ENCODE data around the gene CSN1S1.
"Not testable (repeated sequence)": the region's sequence is repeated elsewhere in the genome, so short reads cannot be mapped to it uniquely, and the experiment has no call there.

The CSN1S1 gene

GRCh38 chr4:69930768-69931167 lies at the start of gene CSN1S1:
TSS of gene CSN1S1 (plus strand) at chr4:69931068. CDS start at chr4:69932556, 1,488 bp downstream.
- no peak for FAIRE-seq
- DNase-seq (ENCODE audit: insufficient read length, low spot score): no peak
- no peak for TF ChIP-seq POLR2A (IDR thresholded peaks at IDR 0.05; ENCODE audit: low read depth, low read length)

- TF ChIP-seq POLR2A (IDR thresholded peaks at IDR 0.05; ENCODE audit: low read depth, low read length): no peak
- DNase-seq (ENCODE audit: insufficient read length, low spot score): no peak
- FAIRE-seq: no peak
These were observed 49.6 kb upstream of the CSN1S1 start for GRCh38 chr4:69881173-69881773.

GRCh38 chr4:69882150-69882549 lies 48.7 kb upstream of the CSN1S1 start:
- no peak for DNase-seq (ENCODE audit: insufficient read length, low spot score)
- TF ChIP-seq POLR2A (IDR thresholded peaks at IDR 0.05; ENCODE audit: low read depth, low read length): no peak
- FAIRE-seq: no peak

GRCh38 chr4:69888336-69888735 lies 42.5 kb upstream of the CSN1S1 start:
- FAIRE-seq: no peak
- TF ChIP-seq POLR2A (IDR thresholded peaks at IDR 0.05; ENCODE audit: low read depth, low read length): no peak
- no peak for DNase-seq (ENCODE audit: insufficient read length, low spot score)

GRCh38 chr4:69894186-69894585 lies 36.7 kb upstream of the CSN1S1 start:
- no peak for TF ChIP-seq POLR2A (IDR thresholded peaks at IDR 0.05; ENCODE audit: low read depth, low read length)
- DNase-seq (ENCODE audit: insufficient read length, low spot score) (no peak), FAIRE-seq (no peak)

- TF ChIP-seq POLR2A (IDR thresholded peaks at IDR 0.05; ENCODE audit: low read depth, low read length): no peak
- no peak for FAIRE-seq
- DNase-seq (ENCODE audit: insufficient read length, low spot score): no peak
These were observed 36.1 kb upstream of the CSN1S1 start for GRCh38 chr4:69894721-69895120.

- DNase-seq (ENCODE audit: insufficient read length, low spot score): no peak
- FAIRE-seq: no peak
- no peak for TF ChIP-seq POLR2A (IDR thresholded peaks at IDR 0.05; ENCODE audit: low read depth, low read length)
These were observed 34.2 kb upstream of the CSN1S1 start for GRCh38 chr4:69896530-69897116.

GRCh38 chr4:69907151-69907550 lies 23.7 kb upstream of the CSN1S1 start:
- TF ChIP-seq POLR2A (IDR thresholded peaks at IDR 0.05; ENCODE audit: low read depth, low read length): no peak
- no peak for DNase-seq (ENCODE audit: insufficient read length, low spot score)

GRCh38 chr4:69909195-69909594 lies 21.7 kb upstream of the CSN1S1 start:
- no peak for DNase-seq (ENCODE audit: insufficient read length, low spot score)
- no peak for FAIRE-seq
- no peak for TF ChIP-seq POLR2A (IDR thresholded peaks at IDR 0.05; ENCODE audit: low read depth, low read length)

More at GRCh38 chr4:69907151-69907550, 23.7 kb upstream of the CSN1S1 start:
- FAIRE-seq: no peak

- no peak for FAIRE-seq
These were observed 20.7 kb upstream of the CSN1S1 start for GRCh38 chr4:69910016-69910782.

GRCh38 chr4:69920874-69921273 lies 10.0 kb upstream of the CSN1S1 start:
- TF ChIP-seq POLR2A (IDR thresholded peaks at IDR 0.05; ENCODE audit: low read depth, low read length): no peak
- no peak for FAIRE-seq
- no peak for DNase-seq (ENCODE audit: insufficient read length, low spot score)

More at GRCh38 chr4:69910016-69910782, 20.7 kb upstream of the CSN1S1 start:
- no peak for DNase-seq (ENCODE audit: insufficient read length, low spot score)
- no peak for TF ChIP-seq POLR2A (IDR thresholded peaks at IDR 0.05; ENCODE audit: low read depth, low read length)

- FAIRE-seq; DNase-seq (ENCODE audit: insufficient read length, low spot score): not testable (repeated sequence)
These were observed 7.0 kb upstream of the CSN1S1 start for GRCh38 chr4:69923782-69924410.

GRCh38 chr4:69934150-69934549 lies 3.3 kb downstream of the CSN1S1 start:
- no peak for DNase-seq (ENCODE audit: insufficient read length, low spot score)
- no peak for FAIRE-seq
- TF ChIP-seq POLR2A (IDR thresholded peaks at IDR 0.05; ENCODE audit: low read depth, low read length): no peak

GRCh38 chr4:69936566-69936965 lies 5.7 kb downstream of the CSN1S1 start:
- no peak for TF ChIP-seq POLR2A (IDR thresholded peaks at IDR 0.05; ENCODE audit: low read depth, low read length)
- FAIRE-seq (no peak), DNase-seq (ENCODE audit: insufficient read length, low spot score) (no peak)

Data from H54 (cell line).